A549 (cell line): ENCODE measurements around the gene ADIPOQ.

ENCODE experiments used
- CHD2 ChIP-seq: fragments of 150-350 bp; IDR thresholded peaks from 2 replicates; pipeline ENCODE4 v1.6.1; 2014; ENCODE audit warnings: low read length; ENCODE audit not compliant: partially characterized antibody
- EP300 ChIP-seq, 2 experiments: fragments of >200 bp; sonication (Bioruptor Twin); formaldehyde crosslinking; IDR thresholded peaks; 2 replicates in 1 of 2; 3 replicates in 1 of 2; pipeline ENCODE4 v1.6.1; 2016 to 2017
- FOSL2 ChIP-seq, 2 experiments: fragments of 450-650 bp in 1 of 2; fragments of >200 bp in 1 of 2; sonication (Bioruptor Twin) in 1 of 2; formaldehyde crosslinking; IDR thresholded peaks; 2 replicates each; pipeline versions ENCODE4 v1.5.0 to v1.6.1; 2016 to 2020; ENCODE audit warnings: mild to moderate bottlenecking in 1 of 2, moderate library complexity in 1 of 2
- JUN ChIP-seq, 2 experiments: fragments of >200 bp; sonication (Bioruptor Twin); formaldehyde crosslinking; IDR thresholded peaks; 2 replicates in 1 of 2; 3 replicates in 1 of 2; pipeline ENCODE4 v1.6.1; 2016 to 2017
- MYC ChIP-seq: IDR thresholded peaks from 2 replicates; pipeline ENCODE4 v1.6.1; 2012; ENCODE audit warnings: mild to moderate bottlenecking, inconsistent platforms, low read length, improper control_type of control experiment, borderline replicate concordance
- POLR2A ChIP-seq: IDR thresholded peaks from 2 replicates; pipeline ENCODE4 v1.6.1; 2012; ENCODE audit warnings: mild to moderate bottlenecking, low read length
- POLR2AphosphoS2 ChIP-seq: conservative IDR thresholded peaks from 2 replicates; pipeline ENCODE4 v1.6.1; 2012; ENCODE audit warnings: low read length, improper control_type of control experiment, inconsistent platforms
- RNF2 ChIP-seq: fragments of 200-600 bp; sonication (generic); IDR thresholded peaks from 2 replicates; pipeline ENCODE4 v1.6.1; 2016; ENCODE audit warnings: low read depth, mild to moderate bottlenecking, antibody characterized with exemption, moderate library complexity, borderline replicate concordance
- SMC3 ChIP-seq: fragments of >200 bp; sonication (Bioruptor Twin); formaldehyde crosslinking; IDR thresholded peaks from 3 replicates; pipeline ENCODE4 v1.6.1; 2018; ENCODE audit warnings: inconsistent platforms
- TF ChIP-seq, protein P1 (sequence below): fragments of >200 bp; sonication (Bioruptor Twin); formaldehyde crosslinking; IDR thresholded peaks from 3 replicates; pipeline ENCODE4 v1.5.1; 2016
- TF ChIP-seq, protein P2 (sequence below): IDR thresholded peaks from 2 replicates; pipeline ENCODE4 v1.6.1; 2012; ENCODE audit warnings: low read depth, borderline replicate concordance
- TF ChIP-seq, protein P3 (sequence below): fragments of >200 bp; sonication (Bioruptor Twin); formaldehyde crosslinking; IDR thresholded peaks from 3 replicates; pipeline ENCODE4 v1.6.1; 2016

DNA sequence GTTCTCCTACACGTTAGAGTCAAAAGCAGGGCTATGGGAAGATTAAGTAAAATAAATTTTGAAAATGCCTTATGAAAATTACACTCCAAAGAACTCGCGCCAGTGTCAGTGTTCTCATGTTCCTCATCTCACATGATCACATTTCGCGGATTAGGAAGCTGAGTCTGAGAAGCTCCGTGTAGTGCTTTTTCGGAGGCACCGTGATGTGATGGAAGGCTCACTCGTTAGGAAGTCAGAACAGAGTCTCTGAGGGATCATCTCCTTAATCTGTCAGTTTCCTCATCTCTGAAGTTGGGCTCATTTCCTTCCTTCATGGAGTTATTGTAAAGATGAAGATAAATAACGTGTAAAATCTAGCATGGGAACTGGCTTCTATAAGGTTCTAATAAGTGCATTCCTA, 3.2 kb downstream of the ADIPOQ start:
- TF ChIP-seq POLR2A, result no peak
- TF ChIP-seq, protein P1, sequence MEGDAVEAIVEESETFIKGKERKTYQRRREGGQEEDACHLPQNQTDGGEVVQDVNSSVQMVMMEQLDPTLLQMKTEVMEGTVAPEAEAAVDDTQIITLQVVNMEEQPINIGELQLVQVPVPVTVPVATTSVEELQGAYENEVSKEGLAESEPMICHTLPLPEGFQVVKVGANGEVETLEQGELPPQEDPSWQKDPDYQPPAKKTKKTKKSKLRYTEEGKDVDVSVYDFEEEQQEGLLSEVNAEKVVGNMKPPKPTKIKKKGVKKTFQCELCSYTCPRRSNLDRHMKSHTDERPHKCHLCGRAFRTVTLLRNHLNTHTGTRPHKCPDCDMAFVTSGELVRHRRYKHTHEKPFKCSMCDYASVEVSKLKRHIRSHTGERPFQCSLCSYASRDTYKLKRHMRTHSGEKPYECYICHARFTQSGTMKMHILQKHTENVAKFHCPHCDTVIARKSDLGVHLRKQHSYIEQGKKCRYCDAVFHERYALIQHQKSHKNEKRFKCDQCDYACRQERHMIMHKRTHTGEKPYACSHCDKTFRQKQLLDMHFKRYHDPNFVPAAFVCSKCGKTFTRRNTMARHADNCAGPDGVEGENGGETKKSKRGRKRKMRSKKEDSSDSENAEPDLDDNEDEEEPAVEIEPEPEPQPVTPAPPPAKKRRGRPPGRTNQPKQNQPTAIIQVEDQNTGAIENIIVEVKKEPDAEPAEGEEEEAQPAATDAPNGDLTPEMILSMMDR, result no peak
- TF ChIP-seq CHD2, result no peak
- TF ChIP-seq SMC3, result no peak
- no peak for TF ChIP-seq POLR2AphosphoS2
- TF ChIP-seq, protein P2, sequence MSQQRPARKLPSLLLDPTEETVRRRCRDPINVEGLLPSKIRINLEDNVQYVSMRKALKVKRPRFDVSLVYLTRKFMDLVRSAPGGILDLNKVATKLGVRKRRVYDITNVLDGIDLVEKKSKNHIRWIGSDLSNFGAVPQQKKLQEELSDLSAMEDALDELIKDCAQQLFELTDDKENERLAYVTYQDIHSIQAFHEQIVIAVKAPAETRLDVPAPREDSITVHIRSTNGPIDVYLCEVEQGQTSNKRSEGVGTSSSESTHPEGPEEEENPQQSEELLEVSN, result no peak
- TF ChIP-seq, protein P3, sequence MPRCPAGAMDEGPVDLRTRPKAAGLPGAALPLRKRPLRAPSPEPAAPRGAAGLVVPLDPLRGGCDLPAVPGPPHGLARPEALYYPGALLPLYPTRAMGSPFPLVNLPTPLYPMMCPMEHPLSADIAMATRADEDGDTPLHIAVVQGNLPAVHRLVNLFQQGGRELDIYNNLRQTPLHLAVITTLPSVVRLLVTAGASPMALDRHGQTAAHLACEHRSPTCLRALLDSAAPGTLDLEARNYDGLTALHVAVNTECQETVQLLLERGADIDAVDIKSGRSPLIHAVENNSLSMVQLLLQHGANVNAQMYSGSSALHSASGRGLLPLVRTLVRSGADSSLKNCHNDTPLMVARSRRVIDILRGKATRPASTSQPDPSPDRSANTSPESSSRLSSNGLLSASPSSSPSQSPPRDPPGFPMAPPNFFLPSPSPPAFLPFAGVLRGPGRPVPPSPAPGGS, result no peak
- no peak for TF ChIP-seq MYC
- TF ChIP-seq JUN (IDR thresholded peaks at IDR 0.05), result no peak
- TF ChIP-seq FOSL2 (IDR thresholded peaks at IDR 0.05), result no peak
- no peak for TF ChIP-seq FOSL2 (CRISPR knock-in tag; IDR thresholded peaks at IDR 0.05)
- TF ChIP-seq RNF2, result no peak
- TF ChIP-seq EP300 (IDR thresholded peaks at IDR 0.05), result no peak
